Stimulated activated CD8-positive, alpha-beta memory T cell treated with anti-CD3 and anti-CD28 coated beads, Interleukin-12 subunit alpha, Interleukin-12 subunit beta, amount 100 ng/mL, for 4 hours (primary cell): ENCODE results near the gene SNF8.

Experiments
- DNase-seq: peaks from one replicate; pipeline ENCODE4 v3.0.0-alpha.2; 2020; ENCODE audit warnings: low read depth

Gene SNF8

DNA sequence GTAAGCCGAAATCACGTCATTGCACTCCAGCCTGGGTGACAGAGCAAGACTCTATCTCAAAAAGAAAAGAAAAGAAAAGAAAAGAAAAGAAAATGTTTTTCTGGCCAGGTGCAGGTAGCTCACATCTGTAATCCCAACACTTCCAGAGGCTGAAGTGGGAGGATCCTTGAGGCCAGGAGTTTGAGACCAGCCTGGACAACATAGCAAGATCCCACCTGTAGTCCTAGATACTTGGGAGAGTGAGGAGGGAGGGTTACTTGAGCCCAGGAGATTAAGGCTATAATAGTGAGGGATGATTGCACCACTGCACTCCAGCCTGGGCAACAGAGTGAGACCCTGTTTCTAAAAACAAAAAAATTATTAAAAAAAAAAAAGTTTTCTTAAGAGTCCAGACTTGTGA is 54.6 kb downstream of the SNF8 start:
- no peak for DNase-seq

DNA sequence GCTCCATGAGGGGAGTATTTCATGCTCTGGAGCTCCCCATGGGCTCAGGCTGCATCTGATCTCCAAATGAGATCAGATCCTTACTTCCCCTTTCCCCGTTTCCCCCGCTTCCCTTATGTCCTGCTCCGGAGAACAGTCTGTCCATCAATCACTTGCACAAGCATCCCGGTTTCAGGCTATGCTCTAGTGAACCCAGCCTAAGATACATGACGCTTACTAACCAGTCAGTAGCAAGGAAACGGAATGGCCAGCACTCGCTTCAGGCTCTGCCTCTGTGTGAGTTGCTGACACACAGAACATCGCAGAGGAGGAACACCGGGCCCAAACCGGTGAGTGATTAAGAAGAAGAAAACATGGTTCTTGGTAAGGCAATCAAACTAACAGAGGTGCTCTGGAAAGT is 61.5 kb downstream of the SNF8 start:
- DNase-seq = no peak

DNA sequence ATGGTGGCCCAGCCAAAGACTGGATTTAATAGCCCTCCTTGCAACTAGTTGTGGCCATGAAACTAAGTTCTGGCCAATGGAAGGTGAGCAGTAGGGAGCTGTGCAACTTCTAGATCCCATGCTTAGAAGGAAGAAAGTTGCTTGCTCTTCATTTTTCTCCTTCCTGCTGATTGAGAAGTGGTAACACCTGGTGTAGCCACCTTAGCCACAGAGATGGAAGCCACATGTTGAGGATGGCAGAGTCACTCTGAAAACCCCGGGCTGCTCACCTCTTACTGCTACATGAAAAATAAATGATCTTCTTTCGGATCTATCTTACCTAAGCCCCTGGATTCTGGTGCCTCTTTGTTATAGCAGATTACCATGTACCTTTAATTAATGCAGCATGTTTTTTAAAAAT is 62.4 kb downstream of the SNF8 start:
- DNase-seq = no peak
